G401.6 (cell line): Measurements from ENCODE around the gene UBE2D2.
"Not testable (repeated sequence)": the region's sequence is repeated elsewhere in the genome, so short reads cannot be mapped to it uniquely, and the experiment has no call there.

Experiments
- FAIRE-seq: peaks from 2 replicates; lab custom pipeline; 2012; peaks lifted over from hg19 to GRCh38; lab: Jason Lieb, UNC

The UBE2D2 gene

GRCh38 chr5:139560752-139561654, at the start of gene UBE2D2:
TSS of gene UBE2D2 (plus strand) at chr5:139561339. CDS start at chr5:139561792, 453 bp downstream.
- FAIRE-seq: peak; percentile 17

GRCh38 chr5:139512786-139513390, 48.3 kb upstream of the UBE2D2 start:
- no peak for FAIRE-seq

GRCh38 chr5:139513434-139513833, 47.7 kb upstream of the UBE2D2 start:
- not testable (repeated sequence) for FAIRE-seq

GRCh38 chr5:139513852-139514485, 47.2 kb upstream of the UBE2D2 start:
- FAIRE-seq: no peak

- no peak for FAIRE-seq
Observed at GRCh38 chr5:139514486-139514856, 46.7 kb upstream of the UBE2D2 start.

- FAIRE-seq: no peak
Observed at GRCh38 chr5:139517683-139518564, 43.2 kb upstream of the UBE2D2 start.

- no peak for FAIRE-seq
Observed at GRCh38 chr5:139523635-139524445, 37.3 kb upstream of the UBE2D2 start.

GRCh38 chr5:139524446-139524845, 36.7 kb upstream of the UBE2D2 start:
- no peak for FAIRE-seq

- no peak for FAIRE-seq
Observed at GRCh38 chr5:139524940-139525585, 36.1 kb upstream of the UBE2D2 start.

GRCh38 chr5:139525586-139526308, 35.4 kb upstream of the UBE2D2 start:
- not testable (repeated sequence) for FAIRE-seq

GRCh38 chr5:139526309-139527089, 34.6 kb upstream of the UBE2D2 start:
- not testable (repeated sequence) for FAIRE-seq

- not testable (repeated sequence) for FAIRE-seq
Observed at GRCh38 chr5:139527090-139527470, 34.1 kb upstream of the UBE2D2 start.

GRCh38 chr5:139527896-139528467, 33.2 kb upstream of the UBE2D2 start:
- not testable (repeated sequence) for FAIRE-seq

- FAIRE-seq: not testable (repeated sequence)
Observed at GRCh38 chr5:139528695-139529094, 32.4 kb upstream of the UBE2D2 start.

GRCh38 chr5:139530079-139530478, 31.1 kb upstream of the UBE2D2 start:
- FAIRE-seq: not testable (repeated sequence)

- no peak for FAIRE-seq
Observed at GRCh38 chr5:139531772-139532169, 29.4 kb upstream of the UBE2D2 start.

GRCh38 chr5:139543423-139543991, 17.6 kb upstream of the UBE2D2 start:
- FAIRE-seq: no peak

GRCh38 chr5:139546593-139546992, 14.5 kb upstream of the UBE2D2 start:
- FAIRE-seq: not testable (repeated sequence)
